Activated T-helper 1 cell treated with anti-CD3 and anti-CD28 coated beads, Interleukin-12 subunit alpha, Interleukin-12 subunit beta, Interleukin-2, Interleukin-4 antibody, amounts not matched to agents 30 ng/mL and 10 ng/mL and 1 ng/mL, durations not matched to agents 14 hours and 24 hours and 36 hours (primary cell): ENCODE data around the gene AHI1. TPM values are rescaled to one million over a fixed set of nuclear protein-coding genes. Genes with fewer than 3 reads are reported as not detected.

Experiments
- DNase-seq: peaks from one replicate; pipeline ENCODE4 v3.0.0; 2021; ENCODE audit warnings: low spot score
- H3K27ac Mint-ChIP-seq: one replicate; pipeline ENCODE4 v1.8.0; 2021; ENCODE audit warnings: mild to moderate bottlenecking, mixed read lengths
- H3K27me3 Mint-ChIP-seq: one replicate; pipeline ENCODE4 v1.8.0; 2022; ENCODE audit warnings: mild to moderate bottlenecking, moderate library complexity, mixed read lengths; ENCODE audit not compliant: insufficient read depth
- H3K36me3 Mint-ChIP-seq: one replicate; pipeline ENCODE4 v1.8.0; 2021; ENCODE audit warnings: low read depth, mixed read lengths
- H3K4me1 Mint-ChIP-seq: one replicate; pipeline ENCODE4 v1.8.0; 2021; ENCODE audit warnings: low read depth, mixed read lengths
- H3K4me3 Mint-ChIP-seq: one replicate; pipeline ENCODE4 v1.8.0; 2021; ENCODE audit warnings: mild to moderate bottlenecking, moderate library complexity, mixed read lengths
- H3K9me3 Mint-ChIP-seq: one replicate; pipeline ENCODE4 v1.8.0; 2021; ENCODE audit warnings: mixed read lengths
- intact Hi-C: fragments of 100-400 bp; cut with micrococcal nuclease; formaldehyde crosslinking; loops from one replicate; pipeline ENCODE4 v1.15.1; 2024
- total RNA-seq: library from RNA; stranded (reverse); gene quantifications from 2 replicates; pipeline ENCODE4 v1.2.3, GENCODE V29; 2022

AHI1 gene
- total RNA-seq, 1 donor from 2014 or later, result 142 TPM

- Mint-ChIP-seq H3K9me3 (no peaks in the 10 kb centered on the region), H3K36me3 (no peaks in the 10 kb centered on the region), H3K4me3 (no peak overlapping the region), H3K27me3 (peaks cover 4% of the 10 kb centered on the region), H3K4me1 (peaks cover 6% of the 10 kb centered on the region), H3K27ac (no peak overlapping the region)
- intact Hi-C loops, result no loop called here
- DNase-seq, result no peak
Measured at GRCh38 chr6:135267085-135267484, 230.5 kb downstream of the AHI1 start.

GRCh38 chr6:135266675-135267074 lies 230.9 kb downstream of the AHI1 start:
- intact Hi-C loops, result no loop called here
- H3K4me3 Mint-ChIP-seq, result no peak overlapping the region
- DNase-seq, result no peak
- H3K36me3 Mint-ChIP-seq, result no peaks in the 10 kb centered on the region
- no peaks in the 10 kb centered on the region for H3K9me3 Mint-ChIP-seq
- peaks cover 4% of the 10 kb centered on the region for H3K27me3 Mint-ChIP-seq
- H3K27ac Mint-ChIP-seq, result no peak overlapping the region
- peaks cover 6% of the 10 kb centered on the region for H3K4me1 Mint-ChIP-seq

DNA sequence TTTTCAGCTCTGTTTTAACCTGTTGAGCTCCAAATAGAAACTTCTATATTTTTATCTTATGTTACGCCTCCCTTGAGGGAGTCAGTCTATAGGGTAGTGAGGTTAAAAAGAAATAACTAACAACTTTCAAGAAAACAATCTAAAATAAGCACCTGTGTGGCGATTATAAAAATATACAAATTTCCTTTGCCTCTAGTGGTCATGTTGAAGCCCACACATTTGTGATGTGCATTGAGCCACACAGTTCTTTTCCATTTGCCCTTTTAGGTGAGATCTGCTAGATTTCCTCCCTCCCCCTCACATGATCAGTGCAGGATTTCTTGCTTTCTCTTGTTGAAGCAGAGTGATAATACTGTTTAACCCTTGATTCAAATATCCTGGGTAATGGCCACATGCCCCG lies 232.3 kb downstream of the AHI1 start:
- Mint-ChIP-seq H3K27ac (no peak overlapping the region), H3K27me3 (peaks cover 4% of the 10 kb centered on the region), H3K9me3 (no peaks in the 10 kb centered on the region), H3K4me1 (peaks cover 6% of the 10 kb centered on the region), H3K36me3 (no peaks in the 10 kb centered on the region), H3K4me3 (no peak overlapping the region)
- no peak for DNase-seq
- intact Hi-C loops, result no loop called here

GRCh38 chr6:135261872-135262725 lies 235.4 kb downstream of the AHI1 start:
- intact Hi-C loops, result no loop called here
- Mint-ChIP-seq H3K27me3 (peaks cover 9% of the 10 kb centered on the region), H3K4me3 (no peak overlapping the region), H3K36me3 (no peaks in the 10 kb centered on the region), H3K4me1 (no peaks in the 10 kb centered on the region), H3K9me3 (no peaks in the 10 kb centered on the region), H3K27ac (no peak overlapping the region)
- no peak for DNase-seq

- Mint-ChIP-seq H3K27ac (no peak overlapping the region), H3K4me1 (no peaks in the 10 kb centered on the region)
- no peak for DNase-seq
Measured at GRCh38 chr6:135260612-135261011, 236.9 kb downstream of the AHI1 start.

GRCh38 chr6:135258970-135259369 lies 238.6 kb downstream of the AHI1 start:
- Mint-ChIP-seq H3K4me1 (peaks cover 11% of the 10 kb centered on the region), H3K9me3 (no peaks in the 10 kb centered on the region), H3K27me3 (peaks cover 7% of the 10 kb centered on the region), H3K27ac (no peak overlapping the region), H3K36me3 (no peaks in the 10 kb centered on the region), H3K4me3 (no peak overlapping the region)
- intact Hi-C loops, result no loop called here
- no peak for DNase-seq

More at GRCh38 chr6:135260612-135261011, 236.9 kb downstream of the AHI1 start:
- H3K4me3 Mint-ChIP-seq, result no peak overlapping the region
- no peaks in the 10 kb centered on the region for H3K36me3 Mint-ChIP-seq
- intact Hi-C loops, result no loop called here
- peaks cover 9% of the 10 kb centered on the region for H3K27me3 Mint-ChIP-seq
- no peaks in the 10 kb centered on the region for H3K9me3 Mint-ChIP-seq

- no peaks in the 10 kb centered on the region for H3K9me3 Mint-ChIP-seq
- no peak overlapping the region for H3K4me3 Mint-ChIP-seq
- H3K27me3 Mint-ChIP-seq, result peaks cover 5% of the 10 kb centered on the region
- H3K36me3 Mint-ChIP-seq, result no peaks in the 10 kb centered on the region
- no peak overlapping the region for H3K27ac Mint-ChIP-seq
- peaks cover 11% of the 10 kb centered on the region for H3K4me1 Mint-ChIP-seq
- intact Hi-C loops, result no loop called here
- no peak for DNase-seq
Measured at GRCh38 chr6:135257631-135258405, 239.7 kb downstream of the AHI1 start.

- H3K36me3 Mint-ChIP-seq, result no peaks in the 10 kb centered on the region
- intact Hi-C loops, result no loop called here
- H3K4me3 Mint-ChIP-seq, result no peak overlapping the region
- no peak for DNase-seq
- peaks cover 5% of the 10 kb centered on the region for H3K27me3 Mint-ChIP-seq
- no peak overlapping the region for H3K27ac Mint-ChIP-seq
- H3K9me3 Mint-ChIP-seq, result no peaks in the 10 kb centered on the region
- H3K4me1 Mint-ChIP-seq, result peaks cover 11% of the 10 kb centered on the region
Measured at GRCh38 chr6:135256866-135257265, 240.7 kb downstream of the AHI1 start.

- Mint-ChIP-seq H3K4me3 (no peak overlapping the region), H3K27me3 (peaks cover 2% of the 10 kb centered on the region), H3K27ac (no peak overlapping the region), H3K4me1 (peaks cover 20% of the 10 kb centered on the region), H3K36me3 (no peaks in the 10 kb centered on the region), H3K9me3 (no peaks in the 10 kb centered on the region)
- DNase-seq, result no peak
- intact Hi-C loops, result no loop called here
Measured at GRCh38 chr6:135254471-135254870, 243.1 kb downstream of the AHI1 start.

GRCh38 chr6:135251498-135252441 lies 245.8 kb downstream of the AHI1 start:
- no peak overlapping the region for H3K4me3 Mint-ChIP-seq
- H3K36me3 Mint-ChIP-seq, result no peaks in the 10 kb centered on the region
- no peak for DNase-seq
- H3K27me3 Mint-ChIP-seq, result no peaks in the 10 kb centered on the region
- H3K27ac Mint-ChIP-seq, result no peak overlapping the region
- intact Hi-C loops, result no loop called here
- peaks cover 20% of the 10 kb centered on the region for H3K4me1 Mint-ChIP-seq
- no peaks in the 10 kb centered on the region for H3K9me3 Mint-ChIP-seq

- H3K9me3 Mint-ChIP-seq, result no peaks in the 10 kb centered on the region
- peaks cover 20% of the 10 kb centered on the region for H3K4me1 Mint-ChIP-seq
- no peak overlapping the region for H3K27ac Mint-ChIP-seq
- intact Hi-C loops, result no loop called here
- H3K27me3 Mint-ChIP-seq, result no peaks in the 10 kb centered on the region
- no peak overlapping the region for H3K4me3 Mint-ChIP-seq
- H3K36me3 Mint-ChIP-seq, result no peaks in the 10 kb centered on the region
- DNase-seq, result no peak
Measured at GRCh38 chr6:135250751-135251497, 246.6 kb downstream of the AHI1 start.

DNA sequence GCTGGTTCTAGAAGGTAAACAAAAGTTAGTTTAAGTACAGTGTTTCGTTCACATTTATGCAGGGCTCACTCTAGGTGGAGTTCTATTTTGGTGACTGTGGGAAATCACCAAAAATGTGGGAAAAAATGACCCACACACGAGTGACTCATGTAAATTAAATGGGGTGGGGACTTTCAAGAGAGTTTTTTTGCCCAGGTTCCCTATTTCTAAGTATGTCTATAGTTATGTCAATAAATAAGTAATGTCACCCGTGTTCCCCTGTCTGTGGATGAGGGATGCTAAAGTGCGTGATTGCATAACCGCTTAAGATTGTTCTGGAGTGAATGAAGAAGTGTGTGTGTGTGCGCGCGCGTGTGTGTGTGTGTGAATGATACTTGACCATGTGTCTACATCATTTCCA lies 247.3 kb downstream of the AHI1 start:
- H3K4me3 Mint-ChIP-seq, result no peak overlapping the region
- no peaks in the 10 kb centered on the region for H3K27me3 Mint-ChIP-seq
- H3K36me3 Mint-ChIP-seq, result no peaks in the 10 kb centered on the region
- no peak for DNase-seq
- intact Hi-C loops, result no loop called here
- H3K27ac Mint-ChIP-seq, result no peak overlapping the region
- peaks cover 19% of the 10 kb centered on the region for H3K4me1 Mint-ChIP-seq
- no peaks in the 10 kb centered on the region for H3K9me3 Mint-ChIP-seq
